HUES48 (cell line): ENCODE measurements around the gene KCTD10.

ENCODE experiments used
- H3K27ac ChIP-seq: one replicate; pipeline ENCODE4 v1.7.0; 2013; ENCODE audit warnings: low read depth, low read length, inconsistent platforms
- H3K27me3 ChIP-seq: 2 replicates; pipeline ENCODE4 v1.6.1; 2013; ENCODE audit warnings: mild to moderate bottlenecking, low read length; ENCODE audit not compliant: control insufficient read depth, insufficient read depth
- H3K36me3 ChIP-seq: 2 replicates; pipeline ENCODE4 v1.6.1; 2013; ENCODE audit warnings: low read length; ENCODE audit not compliant: control insufficient read depth, insufficient read depth
- H3K4me1 ChIP-seq: 2 replicates; pipeline ENCODE4 v1.6.1; 2013; ENCODE audit warnings: mild to moderate bottlenecking, low read length; ENCODE audit not compliant: control insufficient read depth, insufficient read depth
- H3K4me3 ChIP-seq: 2 replicates; pipeline ENCODE4 v1.5.1; 2013; ENCODE audit warnings: mild to moderate bottlenecking, low read depth, low read length
- H3K9ac ChIP-seq: 2 replicates; pipeline ENCODE4 v1.6.1; 2013; ENCODE audit warnings: mild to moderate bottlenecking, low read depth, low read length, moderate library complexity
- H3K9me3 ChIP-seq: 2 replicates; pipeline ENCODE4 v1.6.1; 2013; ENCODE audit warnings: low read length; ENCODE audit not compliant: control insufficient read depth, insufficient read depth

KCTD10 gene, protein sequence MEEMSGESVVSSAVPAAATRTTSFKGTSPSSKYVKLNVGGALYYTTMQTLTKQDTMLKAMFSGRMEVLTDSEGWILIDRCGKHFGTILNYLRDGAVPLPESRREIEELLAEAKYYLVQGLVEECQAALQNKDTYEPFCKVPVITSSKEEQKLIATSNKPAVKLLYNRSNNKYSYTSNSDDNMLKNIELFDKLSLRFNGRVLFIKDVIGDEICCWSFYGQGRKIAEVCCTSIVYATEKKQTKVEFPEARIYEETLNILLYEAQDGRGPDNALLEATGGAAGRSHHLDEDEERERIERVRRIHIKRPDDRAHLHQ

DNA sequence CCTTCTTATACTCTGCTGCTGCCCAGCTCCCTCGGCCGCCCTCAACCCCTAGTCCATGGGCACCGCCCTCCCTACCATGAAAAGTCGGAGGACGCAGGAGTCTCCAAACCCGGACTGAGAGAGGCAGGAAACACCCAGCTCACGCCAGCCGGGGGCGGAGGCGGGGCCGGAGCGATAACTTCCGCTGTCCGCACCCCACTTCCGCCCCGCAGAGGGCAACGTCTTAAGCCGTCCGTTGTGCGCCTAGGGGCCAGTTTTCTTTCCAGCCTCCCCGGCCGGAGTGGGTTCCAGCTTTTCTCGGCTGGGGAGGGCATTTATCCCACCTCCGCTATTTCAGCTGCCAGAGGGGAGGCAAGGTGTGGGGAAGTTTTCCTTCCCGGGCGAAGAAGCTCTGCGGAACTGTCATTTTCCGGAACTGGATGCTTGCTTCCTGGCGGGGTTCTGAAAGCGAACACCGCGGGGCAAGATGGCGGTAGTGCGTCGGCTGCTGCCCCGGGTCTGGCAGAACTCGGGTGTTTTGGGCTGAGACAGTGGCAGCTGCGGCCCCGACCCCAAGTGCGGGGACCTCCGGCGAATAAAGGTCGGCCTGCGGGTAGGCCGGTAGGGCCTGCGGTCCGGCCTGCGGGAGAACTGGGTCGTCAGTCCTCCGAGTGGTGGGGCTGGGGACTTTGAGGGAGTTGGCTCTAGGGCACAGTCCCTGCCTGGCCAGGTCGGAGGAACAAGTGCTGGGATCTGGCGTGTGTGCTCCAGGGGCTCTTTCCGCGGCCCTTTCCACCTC, at the start of gene KCTD10, which contains the start of gene UBE3B:
TSS of gene KCTD10 (minus strand) at position 116 of the 778 bp plus-strand sequence. CDS start at position 78, 38 bp downstream.
TSS of gene UBE3B (plus strand) at position 450 of the 778 bp plus-strand sequence. CDS start 5,918 bp downstream, outside the sequence.
- Histone ChIP-seq H3K9me3 (no peaks in the 10 kb centered on the region), H3K9ac (peak within 1 kb of the TSS; percentile 81), H3K4me1 (peaks cover 16% of the 10 kb centered on the region), H3K27me3 (no peaks in the 10 kb centered on the region), H3K36me3 (peaks cover 15% of the 10 kb centered on the region), H3K27ac (peak within 1 kb of the TSS; percentile 83), H3K4me3 (peak within 1 kb of the TSS; percentile 86)

DNA sequence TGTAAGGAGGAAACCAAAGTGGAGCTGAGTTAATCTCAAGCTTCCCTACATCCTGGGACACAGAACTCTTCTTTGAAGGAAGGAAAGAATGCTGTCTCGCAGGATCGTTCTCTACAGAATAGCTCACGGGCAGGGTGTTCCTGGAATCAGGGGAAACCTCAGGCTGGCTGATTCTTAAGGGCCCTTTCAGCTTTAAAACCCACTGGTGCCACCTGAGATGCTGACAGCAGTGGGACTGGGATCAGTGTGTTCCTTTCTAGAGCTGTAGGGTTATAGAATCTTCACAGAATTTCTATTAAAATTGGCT, 48.1 kb upstream of the KCTD10 start:
- no peaks in the 10 kb centered on the region for H3K9me3 ChIP-seq
- H3K4me3 ChIP-seq = no peak overlapping the region
- H3K27me3 ChIP-seq = no peaks in the 10 kb centered on the region
- H3K27ac ChIP-seq = peak overlapping the region; percentile 56
- H3K4me1 ChIP-seq = peaks cover 4% of the 10 kb centered on the region; the same call in 1 of the 2 replicates
- H3K36me3 ChIP-seq = peaks cover 32% of the 10 kb centered on the region
- H3K9ac ChIP-seq = no peak overlapping the region

DNA sequence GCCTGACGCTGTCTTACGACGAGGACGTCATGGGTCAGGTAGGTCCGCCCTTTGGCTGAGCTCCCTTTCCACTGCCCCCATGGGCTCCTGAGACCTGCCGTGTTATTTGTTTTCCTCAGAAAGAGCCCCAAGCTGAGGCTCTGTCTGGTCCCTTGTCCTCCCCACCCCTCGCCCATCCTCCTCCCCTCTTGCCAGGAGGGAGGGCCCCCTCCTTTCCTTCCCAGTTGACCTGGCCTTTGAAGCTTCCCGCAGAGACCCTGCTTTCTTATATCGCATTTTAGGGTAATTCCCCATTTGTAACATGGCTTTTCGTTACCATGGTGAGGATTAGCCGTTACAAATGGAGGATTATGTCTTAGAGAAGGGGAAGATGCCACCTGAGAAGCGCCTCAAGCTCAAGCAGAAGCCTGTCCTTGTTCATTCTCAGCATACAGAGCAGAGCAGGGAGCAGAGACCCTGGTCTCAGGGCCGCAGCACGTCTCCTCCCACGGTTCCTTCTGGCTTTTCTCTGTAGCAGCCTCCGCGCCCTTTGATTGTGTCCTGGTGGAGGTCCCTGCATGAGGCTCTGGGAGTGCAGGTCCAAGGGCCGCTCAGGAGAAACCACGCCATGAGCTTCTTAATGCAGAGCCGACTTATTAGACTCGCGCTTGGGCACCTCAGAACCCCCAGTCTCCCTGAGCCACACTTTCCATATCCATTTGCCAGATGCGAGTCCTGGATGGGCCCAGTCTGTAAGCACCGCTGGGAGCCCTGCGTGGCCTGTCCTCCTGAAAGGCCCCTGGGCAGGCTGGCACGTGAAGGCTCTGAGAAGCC, 47.6 kb upstream of the KCTD10 start:
- no peaks in the 10 kb centered on the region for H3K9me3 ChIP-seq
- H3K27ac ChIP-seq = peak overlapping the region; percentile 56
- H3K4me3 ChIP-seq = no peak overlapping the region
- H3K27me3 ChIP-seq = no peaks in the 10 kb centered on the region
- no peak overlapping the region for H3K9ac ChIP-seq
- H3K36me3 ChIP-seq = peaks cover 37% of the 10 kb centered on the region
- peaks cover 2% of the 10 kb centered on the region; the same call in 1 of the 2 replicates for H3K4me1 ChIP-seq

DNA sequence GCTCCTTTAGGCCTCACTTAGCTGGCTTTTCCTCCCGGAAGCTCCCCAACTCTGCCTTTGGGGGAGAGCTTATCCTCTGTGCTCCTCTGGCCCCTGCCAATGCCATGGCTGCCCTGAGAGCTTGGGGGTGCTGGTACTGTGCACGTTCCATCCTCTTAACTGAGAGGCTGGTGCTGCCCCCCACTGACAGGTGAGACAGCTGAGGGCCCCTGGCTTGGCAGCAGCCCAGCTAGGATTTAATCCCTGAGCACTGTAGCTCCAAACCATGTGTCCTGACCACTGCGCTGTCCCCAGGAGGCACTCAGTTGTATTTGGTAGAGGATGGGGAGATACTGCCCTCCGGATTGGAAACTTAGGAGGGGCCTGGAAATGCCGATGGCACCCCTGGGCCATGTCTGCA, 46.4 kb upstream of the KCTD10 start:
- Histone ChIP-seq H3K36me3 (peaks cover 44% of the 10 kb centered on the region), H3K27ac (no peak overlapping the region), H3K9ac (no peak overlapping the region), H3K9me3 (no peaks in the 10 kb centered on the region), H3K27me3 (no peaks in the 10 kb centered on the region), H3K4me3 (no peak overlapping the region), H3K4me1 (no peaks in the 10 kb centered on the region)

DNA sequence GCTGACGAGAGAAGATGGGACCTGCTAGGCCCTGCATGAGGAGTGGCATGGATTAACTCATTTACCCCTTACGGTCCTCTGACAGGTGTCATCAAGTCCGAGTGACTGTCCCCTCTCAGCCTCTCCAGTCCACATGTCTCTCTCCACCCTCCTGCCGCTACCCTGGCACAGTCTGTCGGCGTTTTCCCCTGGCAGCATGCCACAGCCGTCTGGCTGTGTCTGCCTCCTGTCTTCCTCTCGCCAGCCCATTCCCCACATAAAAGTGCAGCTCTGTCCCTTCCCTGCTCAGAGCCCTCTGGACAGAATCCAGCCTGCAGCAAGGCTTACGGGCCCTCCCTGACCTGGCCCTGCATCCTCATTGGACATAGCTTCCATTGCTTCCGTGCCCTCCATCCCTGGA, 46.0 kb upstream of the KCTD10 start:
- no peaks in the 10 kb centered on the region for H3K27me3 ChIP-seq
- peaks cover 44% of the 10 kb centered on the region for H3K36me3 ChIP-seq
- H3K4me1 ChIP-seq = no peaks in the 10 kb centered on the region
- H3K9me3 ChIP-seq = no peaks in the 10 kb centered on the region
- H3K4me3 ChIP-seq = no peak overlapping the region
- no peak overlapping the region for H3K27ac ChIP-seq
- H3K9ac ChIP-seq = no peak overlapping the region

DNA sequence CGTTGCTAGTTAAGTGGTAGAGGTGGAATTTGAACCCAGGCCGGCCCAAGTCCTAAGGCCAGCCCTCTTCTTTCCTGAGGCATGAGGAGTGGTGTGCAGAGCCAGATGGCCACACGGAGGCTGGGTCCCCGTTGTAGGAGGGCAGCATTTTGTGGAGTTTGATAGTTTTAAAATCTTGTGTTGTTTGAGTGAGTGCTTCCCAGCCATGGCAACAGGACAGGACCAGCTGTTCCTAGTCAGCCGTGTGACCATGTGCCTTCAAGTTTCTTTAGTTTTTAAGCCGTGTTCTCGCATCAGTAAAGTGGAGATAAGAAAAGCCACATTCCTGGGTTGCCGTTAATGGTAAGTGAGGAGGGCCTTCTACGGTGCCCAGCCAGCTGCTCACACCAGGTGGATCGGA, 44.7 kb upstream of the KCTD10 start:
- peaks cover 55% of the 10 kb centered on the region for H3K36me3 ChIP-seq
- no peak overlapping the region for H3K9ac ChIP-seq
- H3K4me1 ChIP-seq = no peaks in the 10 kb centered on the region
- no peaks in the 10 kb centered on the region for H3K9me3 ChIP-seq
- no peaks in the 10 kb centered on the region for H3K27me3 ChIP-seq
- H3K4me3 ChIP-seq = no peak overlapping the region
- H3K27ac ChIP-seq = no peak overlapping the region

DNA sequence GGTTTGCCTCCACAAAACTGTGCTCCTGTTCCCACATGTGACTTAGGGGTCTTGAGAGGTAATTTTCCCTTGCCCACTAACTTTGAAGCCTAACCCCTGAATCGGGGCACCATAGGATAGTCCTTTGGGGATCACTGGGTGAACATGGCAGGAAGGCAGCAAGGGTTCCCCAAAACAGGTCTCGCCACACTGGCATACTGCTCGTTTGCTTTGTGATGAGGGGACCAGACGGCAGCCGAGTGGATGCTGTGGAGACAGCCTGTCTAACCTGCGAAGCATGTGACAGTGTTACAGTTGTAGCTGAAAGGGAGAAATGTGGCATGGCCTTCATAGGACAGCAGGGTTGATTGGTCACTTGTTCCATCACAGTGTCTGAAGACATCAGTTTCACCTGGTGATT, 42.7 kb upstream of the KCTD10 start:
- Histone ChIP-seq H3K27ac (no peak overlapping the region), H3K4me3 (no peak overlapping the region), H3K9me3 (no peaks in the 10 kb centered on the region), H3K9ac (no peak overlapping the region), H3K36me3 (peaks cover 60% of the 10 kb centered on the region), H3K4me1 (no peaks in the 10 kb centered on the region), H3K27me3 (no peaks in the 10 kb centered on the region)

DNA sequence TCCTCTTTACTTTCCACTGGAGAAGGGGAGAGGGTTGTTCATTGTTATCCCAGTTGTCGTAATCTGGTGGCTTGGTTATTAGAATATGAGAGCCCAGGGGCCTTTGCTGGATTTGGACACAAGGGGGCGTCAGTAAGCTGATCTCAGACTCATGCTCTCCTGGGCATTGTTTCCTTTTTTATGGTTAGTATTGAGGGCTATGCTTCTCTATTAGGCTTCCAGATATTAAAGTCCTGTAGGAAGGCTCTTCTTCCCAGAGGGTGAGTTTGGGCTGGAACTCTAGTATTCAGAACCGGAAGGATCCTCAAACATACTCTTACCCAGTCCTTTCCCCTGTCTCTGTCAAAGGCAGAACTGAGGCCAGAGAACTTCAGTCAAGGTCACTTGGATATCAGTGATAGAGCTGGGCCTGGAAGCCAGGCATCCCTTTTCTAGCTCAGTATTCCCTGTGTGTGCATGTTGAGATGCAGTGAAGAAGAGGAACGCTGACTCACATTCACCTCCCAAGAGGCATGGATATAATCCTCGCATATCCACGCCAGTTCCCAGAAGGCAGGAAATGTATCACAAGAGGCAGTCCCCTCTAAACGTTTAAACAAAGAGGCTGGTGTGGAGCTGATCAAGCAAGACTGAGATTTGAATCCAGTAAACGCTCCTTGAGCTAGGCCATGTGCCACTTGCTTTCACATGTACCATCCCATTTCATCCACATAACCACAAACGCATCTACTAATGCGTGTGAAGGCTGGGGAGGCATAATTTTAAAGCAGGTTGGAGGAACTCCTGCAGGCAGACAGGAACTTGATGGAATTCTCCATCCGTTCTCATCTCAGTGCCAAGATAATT, 41.9 kb upstream of the KCTD10 start:
- no peak overlapping the region for H3K4me3 ChIP-seq
- peak overlapping the region; percentile 22 for H3K27ac ChIP-seq

DNA sequence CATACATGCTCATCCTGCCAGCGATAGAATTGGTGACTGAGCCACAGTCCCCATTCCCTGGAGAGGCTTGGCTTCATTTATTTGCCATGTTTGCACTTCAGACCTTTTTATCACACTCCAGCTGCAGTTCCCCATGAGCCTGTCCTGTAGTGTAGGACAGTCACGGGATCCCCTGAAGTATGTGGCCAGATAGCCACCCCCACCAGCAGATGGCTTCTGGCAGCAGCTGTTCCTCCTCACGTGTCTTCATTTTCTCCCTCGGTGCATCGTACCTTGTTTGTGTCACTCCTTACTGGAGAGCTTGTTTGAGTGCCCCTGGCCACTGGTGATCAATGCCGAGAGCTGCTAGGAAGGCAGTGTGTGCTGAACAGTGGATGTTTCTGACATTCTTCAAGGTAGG, 40.5 kb upstream of the KCTD10 start:
- Histone ChIP-seq H3K4me1 (no peaks in the 10 kb centered on the region), H3K9me3 (no peaks in the 10 kb centered on the region), H3K4me3 (no peak overlapping the region), H3K27ac (no peak overlapping the region), H3K36me3 (peaks cover 64% of the 10 kb centered on the region), H3K9ac (no peak overlapping the region), H3K27me3 (no peaks in the 10 kb centered on the region)

More for the DNA sequence above, 41.9 kb upstream of the KCTD10 start:
- Histone ChIP-seq H3K27me3 (no peaks in the 10 kb centered on the region), H3K9ac (0 out of 2 replicates have a peak overlapping the region, but pooled peaks have one; percentile 2), H3K9me3 (no peaks in the 10 kb centered on the region), H3K36me3 (peaks cover 66% of the 10 kb centered on the region), H3K4me1 (no peaks in the 10 kb centered on the region)

DNA sequence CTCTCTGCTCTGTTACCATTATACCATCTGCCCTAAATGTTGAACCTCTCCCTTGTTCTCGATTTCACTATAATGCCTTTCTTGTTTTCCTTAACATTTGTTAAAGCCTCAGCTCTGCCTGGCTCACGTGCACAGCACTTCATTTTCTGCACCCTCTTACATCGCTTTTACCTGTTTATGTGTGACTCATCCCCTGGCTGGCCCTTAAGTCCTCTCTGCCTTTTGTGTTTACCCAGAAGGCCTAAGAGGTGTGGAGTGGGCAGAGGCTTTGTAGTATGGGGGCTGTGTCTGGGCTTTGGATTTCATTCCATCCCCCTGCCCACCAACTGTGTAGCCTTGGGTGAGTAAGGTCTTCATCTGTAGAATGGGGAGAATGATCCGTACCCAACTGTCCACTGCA, 36.9 kb upstream of the KCTD10 start:
- H3K36me3 ChIP-seq = peaks cover 53% of the 10 kb centered on the region
- no peaks in the 10 kb centered on the region for H3K27me3 ChIP-seq
- no peak overlapping the region for H3K9ac ChIP-seq
- no peak overlapping the region for H3K4me3 ChIP-seq
- H3K4me1 ChIP-seq = no peaks in the 10 kb centered on the region
- no peak overlapping the region for H3K27ac ChIP-seq
- H3K9me3 ChIP-seq = no peaks in the 10 kb centered on the region
